Measurements from ENCODE around the gene TOP2A. TPM values are rescaled to one million over a fixed set of nuclear protein-coding genes. Genes with fewer than 3 reads are reported as not detected.

Gene TOP2A
- total and polyA plus RNA-seq, 9 of the 15 experiments (the other 6 are each of a cell fraction or from before 2014, with no cell fraction given): 133 to 347 (median 259) TPM

- intact Hi-C loops (cut with micrococcal nuclease) (loop anchor here (5.0 kb wide), 2 partner anchors 37 to 83 kb away; no protein-coding TSS in a partner anchor), in situ Hi-C loops (cut with MboI) (no loop called here)
- H3K9me3 ChIP-seq (replicated peaks; ENCODE audit: control insufficient read depth, insufficient read depth, low read depth, low read length): no peaks in the 10 kb centered on the region
- H3K36me3 ChIP-seq (ENCODE audit: control insufficient read depth, insufficient read depth, low read length): no peaks in the 10 kb centered on the region
- H3K27ac ChIP-seq (ENCODE audit: extremely low read depth, low read depth, low read length): no peak overlapping the region
- H2AFZ ChIP-seq (ENCODE audit: low read depth, low read length): no peak overlapping the region
- H3K4me1 ChIP-seq (replicated peaks in 1 of 2; ENCODE audit: control insufficient read depth in 2 of 2, insufficient read depth in 2 of 2, low read length in 2 of 2): peaks cover 29 to 41% of the 10 kb centered on the region in 2 experiments
- POLR2A ChIA-PET: interaction anchor here (1.0 kb wide), 1 partner anchor 93 kb away, joined by 3 read pairs; no protein-coding TSS in a partner anchor
- no peaks in the 10 kb centered on the region for H3K9me1 ChIP-seq (ENCODE audit: control insufficient read depth, insufficient read depth, low read length)
- DNase-seq (ENCODE audit: extremely low read depth in 1 of 4, low spot score in 3 of 4): no peak
- no peak overlapping the region for H3K9ac ChIP-seq (ENCODE audit: insufficient read depth in 1 of 2, low read depth in 2 of 2, low read length in 2 of 2)
- no peaks in the 10 kb centered on the region for H3K27me3 ChIP-seq (ENCODE audit: control insufficient read depth in 2 of 2, insufficient read depth in 2 of 2, low read length in 2 of 2)
- 70% methylated on average over 4 of the region's 4 CpGs for WGBS (ENCODE audit: insufficient coverage, low coverage, missing lambda C conversion rate)
- FAIRE-seq: no peak
- no peaks in the 10 kb centered on the region for H4K20me1 ChIP-seq (replicated peaks; ENCODE audit: control insufficient read depth, insufficient read depth, low read length)
- BruUV-seq (replicated peaks): no TSS peak
- peaks cover 16% of the 10 kb centered on the region for H3K79me2 ChIP-seq (ENCODE audit: control insufficient read depth, insufficient read depth, low read length)
- CTCF ChIA-PET (ENCODE audit: low intra/inter-chr PET ratio): interaction anchor here (2.2 to 2.8 kb wide), 2 partner anchors 92 to 120 kb away, joined by 15 to 26 read pairs; no protein-coding TSS in a partner anchor
- no peak overlapping the region for H3K4me2 ChIP-seq (ENCODE audit: insufficient read depth, low read length)
- no peak overlapping the region for H3K4me3 ChIP-seq
- no peak for ATAC-seq
- TF ChIP-seq HINFP (tag; conservative IDR thresholded peaks at IDR 0.05; ENCODE audit: low read depth) (no peak), CREB5 (CRISPR knock-in tag; IDR thresholded peaks at IDR 0.05) (no peak), ZNF3 (CRISPR knock-in tag; IDR thresholded peaks at IDR 0.05) (no peak), ZNF655 (CRISPR knock-in tag; IDR thresholded peaks at IDR 0.05) (no peak), MCM3 (IDR thresholded peaks at IDR 0.05) (no peak), SETDB1 (IDR thresholded peaks at IDR 0.05; ENCODE audit: low read length) (no peak), JUNB (CRISPR knock-in tag; conservative IDR thresholded peaks at IDR 0.05) (no peak), SIN3B (IDR thresholded peaks at IDR 0.05; ENCODE audit: low read depth) (no peak), MTA2 (IDR thresholded peaks at IDR 0.05; ENCODE audit: low read depth) (no peak), ZBTB9 (CRISPR knock-in tag; IDR thresholded peaks at IDR 0.05) (no peak), MCM7 (IDR thresholded peaks at IDR 0.05) (no peak), NFE2L1 (tag; IDR thresholded peaks at IDR 0.05; ENCODE audit: borderline replicate concordance, low read depth) (no peak)
Observed at GRCh38 chr17:40440166-40440565, 22.5 kb upstream of the TOP2A start.
